Upper lobe of left lung (tissue), 6 donors: ENCODE data around the gene HPCAL1. TPM values are rescaled to one million over a fixed set of nuclear protein-coding genes. Genes with fewer than 3 reads are reported as not detected.

Source experiments
- ATAC-seq, 2 donors: fragments of 200-7000 bp; cut with Tn5 transposase; one replicate each; pipeline ENCODE4 v1.9.1; 2022; ENCODE audit warnings: mild to moderate bottlenecking in 2 of 2, moderate library complexity in 2 of 2; ENCODE audit not compliant: low FRiP score in 2 of 2
- DNase-seq, 2 donors: peaks; one replicate each; pipeline ENCODE4 v3.0.0-alpha.2; 2019 to 2020
- H3K27ac ChIP-seq, 4 donors: fragments of 200-600 bp; sonication (generic); one replicate each; pipeline ENCODE4 v1.5.1; 2016 to 2019
- H3K27me3 ChIP-seq, 4 donors: fragments of 200-600 bp; sonication (generic); one replicate each; pipeline ENCODE4 v1.5.1; 2017 to 2019
- H3K36me3 ChIP-seq, 4 donors: fragments of 200-600 bp; sonication (generic); one replicate each; pipeline ENCODE4 v1.5.1; 2016 to 2019
- H3K4me1 ChIP-seq, 4 donors: fragments of 200-600 bp; sonication (generic); one replicate each; pipeline ENCODE4 v1.5.1; 2018 to 2019
- H3K4me3 ChIP-seq, 4 donors: fragments of 200-600 bp; sonication (generic); one replicate each; pipeline ENCODE4 v1.5.1; 2017 to 2019; ENCODE audit warnings: mild to moderate bottlenecking in 2 of 4, moderate library complexity in 1 of 4
- H3K9me3 ChIP-seq, 4 donors: fragments of 200-600 bp; sonication (generic); one replicate each; pipeline ENCODE4 v1.5.1; 2018 to 2019
- CTCF ChIP-seq, 6 experiments: fragments of 450-650 bp in 4 of 6; fragments of 200-600 bp in 2 of 6; sonication (generic) in 2 of 6; IDR thresholded peaks; one replicate each; pipeline ENCODE4 v1.5.1; 2016 to 2019; ENCODE audit warnings: antibody characterized with exemption in 6 of 6
- EP300 ChIP-seq, 4 donors: sonication (generic); formaldehyde crosslinking; IDR thresholded peaks; one replicate each; pipeline ENCODE4 v1.5.1; 2017; ENCODE audit warnings: antibody characterized with exemption in 4 of 4, control low read depth in 2 of 4
- POLR2A ChIP-seq, 4 donors: fragments of 450-650 bp; IDR thresholded peaks; one replicate each; pipeline ENCODE4 v1.5.1; 2016 to 2017; ENCODE audit warnings: antibody characterized with exemption in 4 of 4, mild to moderate bottlenecking in 2 of 4
- POLR2AphosphoS5 ChIP-seq, 2 donors: sonication (generic); formaldehyde crosslinking; IDR thresholded peaks; one replicate each; pipeline ENCODE4 v1.5.1; 2017; ENCODE audit warnings: antibody characterized with exemption in 2 of 2
- WGBS, 2 donors: methylation state at CpG; one replicate each; pipeline ENCODE4 v1.1.5; 2017 to 2018; 5-methylcytosine and 5-hydroxymethylcytosine counted together
- total RNA-seq, 6 donors: library from RNA; depleted of rRNA in 4 of 6; stranded (reverse); fragments of >200 nt in 4 of 6; gene quantifications; one replicate each; pipeline versions ENCODE4 v1.1.0 to v1.2.1, GENCODE V29; 2016 to 2021
- donor health status: DM: no; HTN: no; CAD: no; lungs with moderate emphysema.
- donor health status: DM: no; HTN: yes; CAD: no; lungs with severe emphysema.

HPCAL1 gene
- total RNA-seq, 6 donors from 2014 or later, result 131 to 481 (median 261) TPM

- no peaks in the 10 kb centered on the region for H3K4me1 ChIP-seq
- no peak overlapping the region for H3K27ac ChIP-seq
- peak in 1 of 2 donors; percentile 9 for ATAC-seq
- H3K27me3 ChIP-seq, result no peaks in the 10 kb centered on the region
- H3K9me3 ChIP-seq, result no peaks in the 10 kb centered on the region
- H3K36me3 ChIP-seq, result peaks cover 15 to 80% (median 70%) of the 10 kb centered on the region in 4 donors
- DNase-seq, result no peak
- WGBS, 2 donors, result 90% methylated on average over 8 of the region's 8 CpGs; no CpG with 5 or more reads in 1 of the 2 donors
- H3K4me3 ChIP-seq, result no peak overlapping the region
- TF ChIP-seq CTCF (IDR thresholded peaks at IDR 0.05) (no peak), POLR2A (IDR thresholded peaks at IDR 0.05) (no peak), POLR2AphosphoS5 (IDR thresholded peaks at IDR 0.05) (no peak), EP300 (IDR thresholded peaks at IDR 0.05) (no peak)
Measured at GRCh38 chr2:10424916-10425505, 122.3 kb downstream of the HPCAL1 start.

GRCh38 chr2:10425699-10426098 lies 123.0 kb downstream of the HPCAL1 start:
- DNase-seq, result no peak
- ATAC-seq, result no peak
- 75 to 87% methylated on average over 7 to 10 of the region's 10 CpGs for WGBS, 2 donors
- Histone ChIP-seq H3K36me3 (peaks cover 15 to 73% (median 64%) of the 10 kb centered on the region in 4 donors), H3K4me1 (no peaks in the 10 kb centered on the region), H3K9me3 (no peaks in the 10 kb centered on the region), H3K4me3 (no peak overlapping the region), H3K27ac (no peak overlapping the region), H3K27me3 (no peaks in the 10 kb centered on the region)
- TF ChIP-seq EP300 (IDR thresholded peaks at IDR 0.05) (no peak), CTCF (IDR thresholded peaks at IDR 0.05) (no peak), POLR2A (IDR thresholded peaks at IDR 0.05) (no peak)

GRCh38 chr2:10426726-10427617 lies 124.3 kb downstream of the HPCAL1 start:
- ATAC-seq, result no peak
- TF ChIP-seq POLR2AphosphoS5 (IDR thresholded peaks at IDR 0.05), result no peak
- no peak for TF ChIP-seq CTCF (IDR thresholded peaks at IDR 0.05)
- no peak for TF ChIP-seq EP300 (IDR thresholded peaks at IDR 0.05)
- TF ChIP-seq POLR2A (IDR thresholded peaks at IDR 0.05), result no peak
- peaks cover 15 to 62% (median 52%) of the 10 kb centered on the region in 4 donors for H3K36me3 ChIP-seq
- H3K27me3 ChIP-seq, result no peaks in the 10 kb centered on the region
- no peak overlapping the region for H3K27ac ChIP-seq
- no peak overlapping the region for H3K4me3 ChIP-seq
- peaks cover 4 to 6% (median 6%) of the 10 kb centered on the region in 4 donors for H3K4me1 ChIP-seq
- WGBS, 2 donors, result 89 to 92% methylated on average over 39 to 40 of the region's 40 CpGs
- H3K9me3 ChIP-seq, result no peaks in the 10 kb centered on the region
- DNase-seq, result peak in 1 of 2 donors; percentile 81

GRCh38 chr2:10427618-10427949 lies 124.9 kb downstream of the HPCAL1 start:
- H3K4me3 ChIP-seq, result no peak overlapping the region
- H3K9me3 ChIP-seq, result no peaks in the 10 kb centered on the region
- TF ChIP-seq EP300 (IDR thresholded peaks at IDR 0.05) (no peak), POLR2A (IDR thresholded peaks at IDR 0.05) (no peak), POLR2AphosphoS5 (IDR thresholded peaks at IDR 0.05) (no peak), CTCF (IDR thresholded peaks at IDR 0.05) (no peak)
- peaks cover 15 to 56% (median 46%) of the 10 kb centered on the region in 4 donors for H3K36me3 ChIP-seq
- H3K27ac ChIP-seq, result no peak overlapping the region
- no peaks in the 10 kb centered on the region for H3K27me3 ChIP-seq
- ATAC-seq, result no peak
- no peak for DNase-seq
- 85 to 91% methylated on average over 17 of the region's 17 CpGs for WGBS, 2 donors
- H3K4me1 ChIP-seq, result peaks cover 8 to 12% (median 12%) of the 10 kb centered on the region in 4 donors
